Thyroid gland (tissue), 4 donors: ENCODE data around the gene PDE6A. TPM values are rescaled to one million over a fixed set of nuclear protein-coding genes. Genes with fewer than 3 reads are reported as not detected.
"Not testable (repeated sequence)": the region's sequence is repeated elsewhere in the genome, so short reads cannot be mapped to it uniquely, and the experiment has no call there.

Source experiments
- DNase-seq, 2 donors: peaks; one replicate each; pipeline ENCODE4 v3.0.0-alpha.2; 2019
- H3K27ac ChIP-seq, 3 donors: fragments of 200-600 bp; sonication (generic); 1 replicate in 2 of 3; 2 replicates in 1 of 3; pipeline ENCODE4 v1.5.1; 2016 to 2019; ENCODE audit warnings: mild to moderate bottlenecking in 1 of 3, moderate library complexity in 1 of 3
- H3K27me3 ChIP-seq: fragments of 200-600 bp; sonication (generic); one replicate; pipeline ENCODE4 v1.5.1; 2019
- H3K36me3 ChIP-seq, 2 donors: fragments of 200-600 bp; sonication (generic); one replicate each; pipeline ENCODE4 v1.5.1; 2016 to 2019
- H3K4me1 ChIP-seq, 2 donors: fragments of 200-600 bp; sonication (generic); one replicate each; pipeline ENCODE4 v1.5.1; 2017 to 2019
- H3K4me3 ChIP-seq, 3 donors: fragments of 200-600 bp; sonication (generic); replicated peaks in 1 of 3; 1 replicate in 2 of 3; 2 replicates in 1 of 3; pipeline ENCODE4 v1.5.1; 2016; ENCODE audit warnings: mild to moderate bottlenecking in 1 of 3
- H3K9me3 ChIP-seq: fragments of 200-600 bp; sonication (generic); one replicate; pipeline ENCODE4 v1.5.1; 2017
- CTCF ChIP-seq, 6 experiments: fragments of 200-600 bp in 3 of 6; fragments of 450-650 bp in 3 of 6; sonication (generic) in 3 of 6; IDR thresholded peaks; one replicate each; pipeline ENCODE4 v1.5.1; 2016 to 2019; ENCODE audit warnings: antibody characterized with exemption in 6 of 6, mild to moderate bottlenecking in 2 of 6, inconsistent platforms in 1 of 6, moderate library complexity in 1 of 6
- POLR2A ChIP-seq, 2 donors: fragments of 450-650 bp; IDR thresholded peaks; one replicate each; pipeline ENCODE4 v1.6.1; 2017; ENCODE audit warnings: antibody characterized with exemption in 2 of 2, mild to moderate bottlenecking in 2 of 2, moderate library complexity in 1 of 2
- WGBS, 2 donors: methylation state at CpG; one replicate each; pipeline ENCODE4 v1.1.5; 2017; 5-methylcytosine and 5-hydroxymethylcytosine counted together
- intact Hi-C: fragments of 100-400 bp; cut with DNase I; formaldehyde crosslinking; loops from one replicate; pipeline ENCODE4 v1.15.1; 2023
- total RNA-seq, 4 donors: library from RNA; depleted of rRNA; stranded (reverse); fragments of >200 nt; gene quantifications; one replicate each; pipeline ENCODE4 v1.2.3, GENCODE V29; 2016

Gene PDE6A
- total RNA-seq, 4 donors from 2014 or later, result not detected

GRCh38 chr5:149886060-149886459 lies 58.5 kb downstream of the PDE6A start:
- H3K9me3 ChIP-seq, result no peaks in the 10 kb centered on the region
- H3K36me3 ChIP-seq, result no peaks in the 10 kb centered on the region
- WGBS, 2 donors, result 89 to 97% methylated on average over 7 of the region's 7 CpGs
- no peak overlapping the region for H3K4me3 ChIP-seq
- TF ChIP-seq CTCF (IDR thresholded peaks at IDR 0.05), result no peak
- no peak for TF ChIP-seq POLR2A (IDR thresholded peaks at IDR 0.05)
- no peaks in the 10 kb centered on the region for H3K27me3 ChIP-seq
- H3K4me1 ChIP-seq, result no peaks in the 10 kb centered on the region
- no peak for DNase-seq
- intact Hi-C loops, result no loop called here
- no peak overlapping the region for H3K27ac ChIP-seq

GRCh38 chr5:149885513-149885912 lies 59.1 kb downstream of the PDE6A start:
- Histone ChIP-seq H3K4me1 (no peaks in the 10 kb centered on the region), H3K27ac (no peak overlapping the region), H3K27me3 (no peaks in the 10 kb centered on the region), H3K9me3 (no peaks in the 10 kb centered on the region), H3K36me3 (no peaks in the 10 kb centered on the region), H3K4me3 (no peak overlapping the region)
- 90 to 93% methylated on average over 2 of the region's 2 CpGs for WGBS, 2 donors
- TF ChIP-seq CTCF (IDR thresholded peaks at IDR 0.05), result no peak
- no peak for TF ChIP-seq POLR2A (IDR thresholded peaks at IDR 0.05)
- DNase-seq, result no peak
- intact Hi-C loops, result no loop called here

- no peaks in the 10 kb centered on the region for H3K4me1 ChIP-seq
- H3K36me3 ChIP-seq, result no peaks in the 10 kb centered on the region
- intact Hi-C loops, result no loop called here
- DNase-seq, result no peak
- H3K9me3 ChIP-seq, result no peaks in the 10 kb centered on the region
- TF ChIP-seq POLR2A (IDR thresholded peaks at IDR 0.05) (no peak), CTCF (IDR thresholded peaks at IDR 0.05) (no peak)
- no peak overlapping the region for H3K4me3 ChIP-seq
- H3K27ac ChIP-seq, result no peak overlapping the region
- WGBS, 2 donors, result 92 to 94% methylated on average over 2 of the region's 2 CpGs
- no peaks in the 10 kb centered on the region for H3K27me3 ChIP-seq
These were observed 61.0 kb downstream of the PDE6A start for GRCh38 chr5:149883550-149883949.

GRCh38 chr5:149882633-149883032 lies 62.0 kb downstream of the PDE6A start:
- H3K36me3 ChIP-seq, H3K9me3 ChIP-seq, DNase-seq, H3K27me3 ChIP-seq, intact Hi-C loops, H3K4me1 ChIP-seq, H3K4me3 ChIP-seq, H3K27ac ChIP-seq: not testable (repeated sequence)
- 86% methylated on average over 10 of the region's 10 CpGs for WGBS, 2 donors

GRCh38 chr5:149881874-149882273 lies 62.7 kb downstream of the PDE6A start:
- H3K27me3 ChIP-seq, result no peaks in the 10 kb centered on the region
- no peak for DNase-seq
- no peaks in the 10 kb centered on the region for H3K9me3 ChIP-seq
- TF ChIP-seq CTCF (IDR thresholded peaks at IDR 0.05) (no peak), POLR2A (IDR thresholded peaks at IDR 0.05) (no peak)
- no peaks in the 10 kb centered on the region for H3K36me3 ChIP-seq
- intact Hi-C loops, result no loop called here
- no peak overlapping the region for H3K27ac ChIP-seq
- WGBS, 2 donors, result 77 to 82% methylated on average over 4 of the region's 4 CpGs
- H3K4me3 ChIP-seq, result no peak overlapping the region
- H3K4me1 ChIP-seq, result no peaks in the 10 kb centered on the region

- intact Hi-C loops, result no loop called here
- no peak overlapping the region for H3K4me3 ChIP-seq
- no peaks in the 10 kb centered on the region for H3K9me3 ChIP-seq
- no peak for DNase-seq
- no peak for TF ChIP-seq POLR2A (IDR thresholded peaks at IDR 0.05)
- TF ChIP-seq CTCF (IDR thresholded peaks at IDR 0.05), result no peak
- H3K27ac ChIP-seq, result no peak overlapping the region
- 79 to 84% methylated on average over 4 of the region's 4 CpGs for WGBS, 2 donors
- no peaks in the 10 kb centered on the region for H3K27me3 ChIP-seq
- H3K4me1 ChIP-seq, result no peaks in the 10 kb centered on the region
- H3K36me3 ChIP-seq, result no peaks in the 10 kb centered on the region
These were observed 63.4 kb downstream of the PDE6A start for GRCh38 chr5:149881069-149881622.

- intact Hi-C loops, H3K4me1 ChIP-seq, H3K27me3 ChIP-seq, H3K36me3 ChIP-seq, H3K27ac ChIP-seq, H3K4me3 ChIP-seq, DNase-seq, H3K9me3 ChIP-seq: not testable (repeated sequence)
- 80 to 90% methylated on average over 2 of the region's 2 CpGs for WGBS, 2 donors
These were observed 65.0 kb downstream of the PDE6A start for GRCh38 chr5:149879593-149879992.
